ENCODE measurements around the gene UBAP1L.
"Not testable (repeated sequence)": the region's sequence is repeated elsewhere in the genome, so short reads cannot be mapped to it uniquely, and the experiment has no call there.

Gene UBAP1L

DNA sequence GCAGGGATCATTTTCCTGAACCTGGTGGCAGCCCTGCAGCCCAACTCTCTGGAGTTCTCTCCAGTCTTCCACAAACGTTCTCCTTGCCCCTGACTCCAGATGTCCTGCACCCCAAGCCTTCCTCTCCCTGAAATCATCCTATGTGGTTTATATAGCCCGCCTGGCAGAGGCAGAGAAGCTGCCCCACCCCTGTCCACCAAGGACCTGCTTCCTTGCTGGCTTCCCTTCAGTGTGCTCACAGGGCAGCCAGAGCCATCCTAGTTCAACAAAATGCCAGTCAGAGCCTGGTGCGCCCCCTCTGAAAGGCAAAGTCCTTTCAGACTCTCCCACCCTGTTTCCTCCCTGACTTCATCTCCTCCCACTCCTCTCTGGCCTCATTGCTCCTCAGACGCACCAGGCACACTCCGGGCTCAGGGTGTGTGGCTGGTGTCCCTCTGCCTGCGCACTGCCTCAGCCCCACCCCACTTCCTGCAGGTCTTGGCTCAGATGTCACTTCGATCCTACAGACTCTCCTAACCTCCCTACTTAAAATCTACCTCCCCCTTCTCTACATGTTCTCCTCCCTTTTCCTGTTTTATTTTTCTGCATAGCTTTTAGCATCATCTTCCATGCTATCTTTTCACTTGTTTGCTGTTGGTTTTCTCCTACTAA, 32.6 kb downstream of the UBAP1L start:
- no peak for FAIRE-seq

- no peak for FAIRE-seq
Measured at GRCh38 chr15:65081758-65082157, 33.2 kb downstream of the UBAP1L start.

GRCh38 chr15:65081270-65081669, 33.7 kb downstream of the UBAP1L start:
- no peak for FAIRE-seq

DNA sequence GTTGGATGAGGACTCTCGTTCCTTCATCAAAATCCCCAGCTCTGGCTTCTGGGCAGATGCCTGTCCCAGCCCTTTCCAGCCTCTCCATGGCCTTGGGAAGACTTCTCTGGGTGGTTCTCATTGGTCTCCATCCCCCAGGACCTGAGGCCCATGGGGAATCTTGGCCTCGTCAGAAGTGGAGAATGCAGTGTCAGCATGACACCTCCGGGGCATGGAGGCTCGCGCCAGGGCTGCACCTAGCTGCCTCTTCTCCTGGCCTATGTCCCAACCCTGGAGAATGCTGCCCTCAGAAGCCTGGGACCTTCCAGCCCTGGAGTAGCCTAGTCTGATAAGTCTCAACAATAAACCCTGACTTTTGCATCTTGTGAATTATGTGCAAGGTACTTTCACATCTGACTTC, 35.4 kb downstream of the UBAP1L start:
- no peak for FAIRE-seq

DNA sequence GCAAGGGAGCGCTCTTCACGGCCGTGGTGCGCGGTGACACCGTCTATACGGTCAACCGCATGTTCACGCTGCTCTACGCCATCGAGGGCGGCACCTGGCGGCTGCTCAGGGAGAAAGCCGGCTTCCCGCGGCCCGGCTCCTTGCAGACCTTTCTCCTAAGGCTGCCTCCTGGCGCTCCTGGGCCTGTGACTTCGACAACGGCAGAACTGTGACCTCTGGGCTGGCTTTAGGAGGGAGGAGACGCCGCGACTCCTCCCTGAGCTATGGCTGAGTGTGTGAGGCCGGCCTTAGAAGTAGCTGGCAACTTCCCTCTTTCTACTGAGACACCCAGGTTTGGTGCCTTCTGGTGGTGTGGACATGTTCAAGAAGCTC, 37.0 kb downstream of the UBAP1L start:
- no peak for FAIRE-seq

DNA sequence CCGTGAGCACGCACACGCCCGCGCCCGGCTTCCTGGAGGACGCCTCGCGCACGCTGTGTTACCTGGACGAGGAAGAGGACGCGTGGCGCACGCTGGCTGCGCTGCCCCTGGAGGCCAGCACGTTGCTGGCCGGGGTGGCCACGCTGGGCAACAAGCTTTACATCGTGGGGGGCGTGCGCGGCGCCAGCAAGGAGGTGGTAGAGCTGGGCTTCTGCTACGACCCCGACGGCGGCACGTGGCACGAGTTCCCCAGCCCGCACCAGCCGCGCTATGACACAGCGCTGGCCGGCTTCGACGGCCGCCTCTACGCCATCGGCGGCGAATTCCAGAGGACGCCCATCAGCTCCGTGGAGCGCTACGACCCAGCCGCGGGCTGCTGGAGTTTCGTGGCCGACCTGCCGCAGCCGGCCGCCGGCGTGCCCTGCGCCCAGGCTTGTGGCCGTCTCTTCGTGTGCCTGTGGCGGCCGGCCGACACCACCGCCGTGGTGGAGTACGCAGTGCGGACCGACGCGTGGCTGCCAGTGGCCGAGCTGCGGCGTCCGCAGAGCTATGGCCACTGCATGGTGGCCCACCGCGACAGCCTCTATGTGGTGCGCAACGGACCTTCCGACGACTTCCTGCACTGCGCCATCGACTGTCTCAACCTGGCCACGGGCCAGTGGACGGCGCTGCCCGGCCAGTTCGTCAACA, 37.6 kb downstream of the UBAP1L start:
- no peak for FAIRE-seq

GRCh38 chr15:65076486-65077290, 38.3 kb downstream of the UBAP1L start, which contains the start of gene KBTBD13:
KBTBD13 (plus strand) TSS chr15:65076746; CDS start chr15:65076816, 70 bp downstream.
- no peak for FAIRE-seq

DNA sequence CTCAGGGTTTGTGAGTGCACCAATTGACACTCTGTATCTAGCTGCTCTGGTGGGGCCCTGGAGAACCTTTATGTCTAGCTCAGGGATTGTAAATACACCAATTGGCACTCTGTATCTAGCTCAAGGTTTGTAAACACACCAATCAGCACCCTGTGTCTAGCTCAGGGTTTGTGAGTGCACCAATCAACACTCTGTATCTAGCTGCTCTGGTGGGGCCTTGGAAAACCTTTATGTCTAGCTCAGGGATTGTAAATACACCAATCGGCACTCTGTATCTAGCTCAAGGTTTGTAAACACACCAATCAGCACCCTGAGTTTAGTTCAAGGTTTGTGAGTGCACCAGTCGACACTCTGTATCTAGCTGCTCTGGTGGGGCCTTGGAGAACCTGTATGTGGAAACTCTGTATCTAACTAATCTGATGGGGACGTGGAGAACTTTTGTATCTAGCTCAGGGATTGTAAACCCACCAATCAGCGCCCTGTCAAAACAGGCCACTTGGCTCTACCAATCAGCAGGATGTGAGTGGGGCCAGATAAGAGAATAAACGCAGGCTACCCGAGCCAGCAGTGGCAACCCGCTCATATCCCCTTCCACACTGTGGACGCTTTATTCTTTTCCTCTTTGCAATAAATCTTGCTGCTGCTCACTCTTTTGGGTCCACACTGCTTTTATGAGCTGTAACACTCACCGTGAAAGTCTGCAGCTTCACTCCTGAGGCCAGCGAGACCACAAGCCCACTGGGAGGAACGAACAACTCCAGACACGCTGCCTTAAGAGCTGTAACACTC, 39.2 kb downstream of the UBAP1L start:
- FAIRE-seq: not testable (repeated sequence)

GRCh38 chr15:65074946-65075345, 40.1 kb downstream of the UBAP1L start:
- not testable (repeated sequence) for FAIRE-seq

DNA sequence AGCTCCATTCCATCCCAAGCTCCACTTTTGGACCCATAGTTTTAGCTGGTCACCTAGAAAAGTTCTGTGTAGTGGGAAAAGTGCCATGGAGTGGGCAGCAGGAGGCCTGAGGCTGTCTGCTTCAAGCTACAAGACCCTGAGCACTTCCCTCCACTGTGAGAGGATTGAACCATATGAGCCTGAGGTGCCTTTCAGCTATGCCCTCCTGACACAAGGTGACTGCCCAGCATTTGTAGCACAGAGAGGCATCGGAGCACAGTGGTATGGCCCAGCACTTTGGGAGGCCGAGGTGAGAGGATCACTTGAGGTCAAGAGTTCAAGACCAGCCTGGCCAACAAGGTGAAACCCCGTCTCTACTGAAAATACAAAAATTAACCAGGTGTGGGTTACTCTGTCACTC, 42.4 kb downstream of the UBAP1L start:
- FAIRE-seq: no peak

DNA sequence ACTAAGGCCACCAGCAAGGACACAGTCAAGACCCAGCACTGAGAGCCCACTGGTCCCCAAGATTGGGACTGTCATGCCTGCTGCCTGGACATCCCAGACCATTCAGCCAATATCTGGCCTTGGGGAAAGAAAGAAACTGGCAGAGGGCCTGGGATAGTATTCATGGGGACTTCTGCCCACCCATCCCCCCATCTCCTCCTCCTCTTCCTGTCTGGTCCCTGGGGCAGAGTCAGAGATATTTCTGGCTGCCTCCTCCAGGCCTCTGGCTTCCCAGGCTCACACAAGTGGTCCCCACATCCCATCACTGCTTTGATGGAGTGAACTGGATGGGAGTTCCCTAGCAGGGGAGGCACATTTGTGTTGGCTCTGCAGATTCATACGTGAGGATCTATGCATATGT, 43.0 kb downstream of the UBAP1L start:
- FAIRE-seq: no peak

GRCh38 chr15:65071381-65071811, 43.6 kb downstream of the UBAP1L start:
- no peak for FAIRE-seq

DNA sequence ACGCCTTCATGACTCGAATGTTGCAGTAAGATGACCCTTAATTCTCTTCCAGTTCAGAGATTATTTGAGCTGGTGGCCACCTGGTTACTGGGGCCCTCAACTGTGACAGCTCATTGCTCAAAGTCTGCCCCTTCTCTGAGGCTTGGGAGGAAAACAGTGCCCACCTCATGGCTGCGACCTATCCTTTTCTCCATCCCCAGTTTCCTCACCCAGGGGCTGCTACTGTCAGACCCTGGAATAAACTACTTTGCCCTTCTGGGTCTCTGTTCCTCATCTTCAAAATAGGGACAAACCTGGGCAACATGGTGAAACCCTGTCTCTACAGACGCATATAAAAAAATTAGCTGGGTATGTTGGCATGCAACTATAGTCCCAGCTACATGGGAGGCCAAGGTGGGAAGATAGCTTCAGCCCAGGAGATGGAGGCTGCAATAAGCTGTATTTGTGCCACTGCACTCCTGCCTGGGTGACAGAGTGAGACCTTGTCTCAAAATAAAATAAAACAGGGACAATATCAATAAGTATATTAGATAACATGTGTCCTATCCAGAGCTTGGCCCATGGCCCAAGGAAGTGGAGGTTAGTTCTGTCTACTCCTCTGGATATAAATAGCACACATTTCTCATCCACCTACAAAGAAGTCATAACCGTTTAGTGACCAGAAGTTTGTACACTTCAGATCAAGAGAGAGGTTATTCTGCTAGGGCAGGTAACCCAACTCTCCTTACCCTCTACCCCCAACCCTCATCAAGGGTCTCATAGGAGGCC, 45.0 kb downstream of the UBAP1L start:
- no peak for FAIRE-seq

- FAIRE-seq: no peak
Measured at GRCh38 chr15:65069179-65069578, 45.8 kb downstream of the UBAP1L start.

DNA sequence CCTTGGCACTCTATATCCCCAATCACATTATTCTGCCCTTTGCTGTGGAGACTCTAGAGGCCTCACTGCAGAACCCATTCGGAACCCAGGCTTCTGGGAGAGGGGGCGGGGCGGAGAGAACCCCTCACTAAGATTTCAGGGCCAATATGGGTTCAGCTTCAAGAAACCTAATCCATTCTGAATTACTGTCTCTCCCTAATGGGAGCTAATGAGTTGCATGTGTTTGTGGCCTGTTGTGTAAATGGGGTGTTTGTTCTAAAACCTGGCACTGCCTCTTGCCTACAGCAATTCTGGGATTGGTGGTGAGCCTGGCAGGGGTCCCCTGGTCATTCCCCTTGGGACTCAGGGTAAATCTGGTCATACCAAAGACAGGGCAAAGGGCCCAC, 46.6 kb downstream of the UBAP1L start:
- no peak for FAIRE-seq

DNA sequence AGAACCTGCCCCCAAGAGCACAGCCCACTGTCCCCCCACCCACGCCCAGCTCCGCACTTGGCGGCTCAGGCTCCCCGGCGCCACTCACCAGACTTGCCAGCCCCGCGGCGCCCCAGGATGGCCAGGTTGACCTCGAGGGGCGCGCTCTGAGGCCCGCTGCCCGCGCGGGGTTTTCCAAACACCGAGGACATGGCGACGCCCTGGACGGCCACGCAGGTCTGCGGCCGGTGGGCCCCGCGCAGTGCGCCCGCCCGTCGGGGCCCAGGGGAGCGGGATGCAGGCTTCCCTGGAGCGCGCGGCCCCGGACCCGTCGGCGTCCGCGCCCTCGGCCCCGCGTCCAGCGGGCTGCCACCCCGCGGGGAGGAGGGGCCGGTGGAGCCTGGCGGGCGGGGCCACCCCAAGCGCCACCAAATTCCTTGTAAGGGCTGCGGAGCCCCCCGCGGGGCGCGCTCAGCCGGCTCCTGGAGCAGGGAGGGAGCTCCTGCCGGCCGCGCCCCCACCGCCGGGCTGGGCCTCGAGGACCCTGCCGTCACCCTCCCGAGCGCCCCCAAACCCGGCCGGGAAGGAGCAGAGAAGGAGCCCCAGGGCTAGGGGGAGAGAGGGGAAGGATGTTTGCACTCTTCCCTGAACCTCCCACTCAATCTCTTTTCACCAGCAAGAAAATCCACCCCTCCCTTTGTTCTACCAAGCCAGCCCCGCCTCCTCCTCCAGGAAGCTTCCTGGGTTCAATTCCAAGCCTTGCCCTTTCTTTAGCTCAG, 47.2 kb downstream of the UBAP1L start, which contains the start of gene RASL12:
TSS of gene RASL12 (minus strand) at position 347 of the 758 bp plus-strand sequence. CDS start at position 191, 156 bp downstream.
- no peak for FAIRE-seq

GRCh38 chr15:65067317-65067644, 47.7 kb downstream of the UBAP1L start:
- no peak for FAIRE-seq

DNA sequence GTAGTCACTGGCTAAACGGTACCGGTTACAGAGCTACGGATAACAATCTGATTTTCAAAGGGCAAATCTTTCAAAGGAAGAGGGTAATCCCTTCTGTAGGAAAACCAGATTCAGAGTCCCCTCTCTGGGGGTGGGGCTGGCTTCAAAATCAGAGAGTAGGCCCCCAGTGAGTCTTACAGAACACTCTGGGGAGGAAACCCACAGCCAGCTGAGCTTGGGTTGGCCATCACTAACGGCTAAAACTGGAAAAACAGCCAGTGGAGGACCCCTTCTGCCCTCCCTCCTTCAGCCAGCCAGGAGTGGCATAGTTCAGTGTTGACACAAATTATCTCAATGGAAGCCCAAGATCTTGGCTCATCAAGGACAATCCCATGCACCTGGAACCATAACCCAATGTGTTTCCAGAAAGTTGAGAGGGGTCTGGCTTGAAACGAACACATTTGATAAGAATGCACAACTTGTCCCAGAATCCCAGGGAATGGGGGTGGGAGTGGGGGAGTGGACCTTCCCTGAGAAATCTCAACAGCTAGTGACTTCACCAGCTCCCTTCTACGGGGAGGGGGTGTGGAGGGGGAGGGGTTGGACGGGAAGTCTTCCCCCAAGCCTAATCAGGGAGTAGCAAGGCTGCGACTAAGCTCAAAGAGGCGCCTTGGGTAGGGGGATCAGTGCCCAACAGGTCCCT, 48.2 kb downstream of the UBAP1L start:
- FAIRE-seq: no peak

GRCh38 chr15:65066001-65066634, 48.9 kb downstream of the UBAP1L start:
- FAIRE-seq: no peak

- no peak for FAIRE-seq
Measured at GRCh38 chr15:65062726-65063125, 52.3 kb downstream of the UBAP1L start.

Measured in A204.1 (cell line).